Smooth muscle cell (in vitro differentiated cells): Measurements from ENCODE around the gene B3GLCT. TPM values are rescaled to one million over a fixed set of nuclear protein-coding genes. Genes with fewer than 3 reads are reported as not detected.
A peak's percentile ranks its signal among the peaks of the same experiment; 100 is the strongest.

ENCODE experiments used
- DNase-seq: peaks from one replicate; lab custom pipeline; 2025; ENCODE audit not compliant: unreplicated experiment; lab: John Stamatoyannopoulos, UW
- H2AFZ ChIP-seq: fragments of 200-600 bp; sonication (generic); 2 replicates; pipeline ENCODE4 v1.6.0; 2016; ENCODE audit warnings: antibody characterized with exemption, low read depth, mild to moderate bottlenecking
- H3F3A ChIP-seq: fragments of 200-600 bp; sonication (generic); 2 replicates; pipeline ENCODE4 v1.6.0; 2017; ENCODE audit warnings: antibody characterized with exemption, low read depth
- H3K27ac ChIP-seq: fragments of 200-600 bp; sonication (generic); 2 replicates; pipeline ENCODE4 v1.5.1; 2016; ENCODE audit warnings: low read depth, mild to moderate bottlenecking
- H3K27me3 ChIP-seq: fragments of 200-600 bp; sonication (generic); 2 replicates; pipeline ENCODE4 v1.6.1; 2016; ENCODE audit warnings: low read depth, mild to moderate bottlenecking
- H3K36me3 ChIP-seq: fragments of 200-600 bp; sonication (generic); 2 replicates; pipeline ENCODE4 v1.5.1; 2016; ENCODE audit warnings: low read depth
- H3K4me1 ChIP-seq: fragments of 200-600 bp; sonication (generic); 2 replicates; pipeline ENCODE4 v1.5.1; 2016; ENCODE audit warnings: low read depth
- H3K4me2 ChIP-seq: fragments of 200-600 bp; sonication (generic); 2 replicates; pipeline ENCODE4 v1.6.0; 2016; ENCODE audit warnings: mild to moderate bottlenecking
- H3K4me3 ChIP-seq: fragments of 200-600 bp; sonication (generic); 2 replicates; pipeline ENCODE4 v1.5.1; 2016; ENCODE audit warnings: mild to moderate bottlenecking
- H3K79me2 ChIP-seq: fragments of 200-600 bp; sonication (generic); 2 replicates; pipeline ENCODE4 v1.6.0; 2016; ENCODE audit warnings: low read depth, mild to moderate bottlenecking
- H3K9ac ChIP-seq: fragments of 200-600 bp; sonication (generic); 2 replicates; pipeline ENCODE4 v1.6.0; 2016; ENCODE audit warnings: low read depth
- H3K9me3 ChIP-seq: fragments of 200-600 bp; sonication (generic); replicated peaks from 2 replicates; pipeline ENCODE4 v1.5.1; 2016; ENCODE audit warnings: low read depth
- H4K20me1 ChIP-seq: fragments of 200-600 bp; sonication (generic); 2 replicates; pipeline ENCODE4 v1.6.0; 2016; ENCODE audit warnings: low read depth
- CTCF ChIP-seq: fragments of 200-600 bp; sonication (generic); IDR thresholded peaks from 2 replicates; pipeline ENCODE4 v1.5.1; 2017; ENCODE audit warnings: borderline replicate concordance, mild to moderate bottlenecking, antibody characterized with exemption; ENCODE audit not compliant: insufficient read depth, poor library complexity, severe bottlenecking
- WGBS: methylation state at CpG from one replicate; pipeline ENCODE4 v1.1.7; 2016; ENCODE audit warnings: low lambda C conversion rate; 5-methylcytosine and 5-hydroxymethylcytosine counted together
- polyA plus RNA-seq: library from polyadenylated mRNA; unstranded; fragments of >200 nt; fragmentation: Nextera tagmentation; extraction: Ambion mirVana; gene quantifications from 2 replicates; pipeline ENCODE4 v1.2.1, GENCODE V29; 2016
- total RNA-seq: library from RNA; depleted of rRNA; stranded (reverse); fragments of >200 nt; gene quantifications from 2 replicates; pipeline ENCODE4 v1.2.3, GENCODE V29; 2014

The B3GLCT gene
- total and polyA plus RNA-seq, 2 experiments from 2014 or later: 8.0 to 17.7 TPM

- H3K9ac ChIP-seq: no peak overlapping the region
- no peak overlapping the region for H3K4me3 ChIP-seq
- H3K4me2 ChIP-seq: no peak overlapping the region
- H2AFZ ChIP-seq: no peak overlapping the region
- TF ChIP-seq CTCF: no peak
- H3K27ac ChIP-seq: no peak overlapping the region
- no peaks in the 10 kb centered on the region for H3K79me2 ChIP-seq
- H3F3A ChIP-seq: no peaks in the 10 kb centered on the region
- no peaks in the 10 kb centered on the region for H3K36me3 ChIP-seq
- no peaks in the 10 kb centered on the region for H4K20me1 ChIP-seq
- H3K4me1 ChIP-seq: no peaks in the 10 kb centered on the region
- no peak for DNase-seq
- WGBS: 85% methylated on average over 7 of the region's 7 CpGs
- H3K9me3 ChIP-seq: no peaks in the 10 kb centered on the region
- H3K27me3 ChIP-seq: no peaks in the 10 kb centered on the region
Observed at GRCh38 chr13:31184981-31185645, 14.7 kb upstream of the B3GLCT start.

- Histone ChIP-seq H3K36me3 (no peaks in the 10 kb centered on the region), H3K4me3 (no peak overlapping the region), H3K27me3 (no peaks in the 10 kb centered on the region), H3K9ac (no peak overlapping the region), H3K27ac (no peak overlapping the region), H3K4me2 (no peak overlapping the region), H3F3A (no peaks in the 10 kb centered on the region), H4K20me1 (no peaks in the 10 kb centered on the region), H3K9me3 (no peaks in the 10 kb centered on the region), H3K4me1 (no peaks in the 10 kb centered on the region), H3K79me2 (no peaks in the 10 kb centered on the region), H2AFZ (no peak overlapping the region)
- no peak for TF ChIP-seq CTCF
- WGBS: 88% methylated on average over 4 of the region's 4 CpGs
- no peak for DNase-seq
Observed at GRCh38 chr13:31191748-31192147, 8.0 kb upstream of the B3GLCT start.

- Histone ChIP-seq H3K4me2 (no peak overlapping the region), H3K79me2 (no peaks in the 10 kb centered on the region), H3K9ac (no peak overlapping the region), H3K9me3 (no peaks in the 10 kb centered on the region), H3K4me3 (no peak overlapping the region), H3K36me3 (no peaks in the 10 kb centered on the region), H3K27ac (no peak overlapping the region), H4K20me1 (no peaks in the 10 kb centered on the region), H3K4me1 (no peaks in the 10 kb centered on the region), H3F3A (no peaks in the 10 kb centered on the region), H2AFZ (no peak overlapping the region), H3K27me3 (no peaks in the 10 kb centered on the region)
- WGBS: 94% methylated on average over 6 of the region's 6 CpGs
- DNase-seq: no peak
- no peak for TF ChIP-seq CTCF
Observed at GRCh38 chr13:31192306-31192705, 7.5 kb upstream of the B3GLCT start.

- WGBS: 46% methylated on average over 4 of the region's 4 CpGs
- no peak for DNase-seq
- H3K27me3 ChIP-seq: no peaks in the 10 kb centered on the region
- H3K36me3 ChIP-seq: no peaks in the 10 kb centered on the region
- no peak overlapping the region for H3K27ac ChIP-seq
- H4K20me1 ChIP-seq: no peaks in the 10 kb centered on the region
- peak overlapping the region; percentile 8 for H3K4me2 ChIP-seq
- TF ChIP-seq CTCF: no peak
- no peaks in the 10 kb centered on the region for H3K9me3 ChIP-seq
- H2AFZ ChIP-seq: peak overlapping the region; percentile 50
- peaks cover under 1% of the 10 kb centered on the region for H3K4me1 ChIP-seq
- H3K4me3 ChIP-seq: no peak overlapping the region
- H3K9ac ChIP-seq: no peak overlapping the region
- H3K79me2 ChIP-seq: no peaks in the 10 kb centered on the region
- no peaks in the 10 kb centered on the region for H3F3A ChIP-seq
Observed at GRCh38 chr13:31195616-31196015, 4.2 kb upstream of the B3GLCT start.
